DOHH2 (cell line): ENCODE data around the gene PICK1.

Experiments used
- CTCF ChIP-seq: fragments of 200-600 bp; sonication (generic); IDR thresholded peaks from one replicate; pipeline ENCODE4 v1.5.1; 2014; ENCODE audit warnings: antibody characterized with exemption, mild to moderate bottlenecking, low read depth, low read length; ENCODE audit not compliant: poor library complexity, severe bottlenecking
- EZH2phosphoT487 ChIP-seq: fragments of 200-600 bp; sonication (generic); IDR thresholded peaks from 2 replicates; pipeline ENCODE4 v1.6.1; 2017; ENCODE audit warnings: borderline replicate concordance, mild to moderate bottlenecking, antibody characterized with exemption, low read length, moderate library complexity, mixed read lengths

GRCh38 chr22:38115423-38116205, 58.4 kb downstream of the PICK1 start:
- no peak for TF ChIP-seq CTCF
- no peak for TF ChIP-seq EZH2phosphoT487
